ENCODE results near the gene NSRP1. TPM values are rescaled to one million over a fixed set of nuclear protein-coding genes. Genes with fewer than 3 reads are reported as not detected.

Gene NSRP1
- total RNA-seq, 2 donors from 2014 or later, result 28.5 to 35.6 TPM

GRCh38 chr17:30160419-30161172 is 44.0 kb downstream of the NSRP1 start:
- 90 to 100% methylated on average over 2 to 3 of the region's 3 CpGs for WGBS, 2 experiments (ENCODE audit: insufficient coverage in 1 of 2, insufficient read length in 1 of 2)
- Mint-ChIP-seq H3K27ac (no peak overlapping the region), H3K4me1 (no peaks in the 10 kb centered on the region), H3K27me3 (ENCODE audit: insufficient read depth) (no peaks in the 10 kb centered on the region), H3K36me3 (ENCODE audit: low read depth) (peaks cover 64% of the 10 kb centered on the region), H3K9me3 (peaks cover 23% of the 10 kb centered on the region), H3K4me3 (no peak overlapping the region)
- Histone ChIP-seq H3K9me3 (ENCODE audit: control insufficient read depth, low read length) (peaks cover 35% of the 10 kb centered on the region), H3K27me3 (ENCODE audit: control insufficient read depth, insufficient read depth, low read length, poor library complexity, severe bottlenecking) (no peaks in the 10 kb centered on the region), H3K9ac (ENCODE audit: extremely low read depth, low read length, poor library complexity, severe bottlenecking) (no peak overlapping the region), H3K4me3 (ENCODE audit: low read length) (no peak overlapping the region), H3K36me3 (ENCODE audit: control insufficient read depth, insufficient read depth, low read length) (peaks cover 72% of the 10 kb centered on the region), H3K27ac (ENCODE audit: low read depth, low read length) (no peak overlapping the region), H3K4me1 (ENCODE audit: control insufficient read depth, insufficient read depth, low read length) (no peaks in the 10 kb centered on the region)
- TF ChIP-seq CTCF (conservative IDR thresholded peaks at IDR 0.05), result no peak
- no peak for DNase-seq

DNA sequence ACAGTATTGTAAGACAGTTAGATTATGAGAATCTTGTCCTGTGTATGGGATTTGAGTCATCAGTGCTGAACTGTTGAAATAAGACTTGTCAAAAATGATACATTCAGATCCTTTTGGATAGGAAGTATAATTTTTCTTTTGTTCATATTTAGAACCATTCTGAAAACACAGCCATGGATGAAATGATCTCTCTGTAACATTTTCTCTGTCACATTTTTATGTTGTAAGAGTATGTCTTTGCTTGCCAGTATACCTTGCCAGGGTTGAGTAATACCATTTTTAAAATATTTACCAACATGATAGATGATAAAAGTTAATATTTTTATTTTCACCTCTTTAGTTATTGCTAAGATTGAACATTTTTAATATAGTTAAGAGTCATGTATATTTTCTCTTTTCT is 45.0 kb downstream of the NSRP1 start:
- Mint-ChIP-seq H3K27ac (no peak overlapping the region), H3K36me3 (ENCODE audit: low read depth) (peaks cover 64% of the 10 kb centered on the region), H3K27me3 (ENCODE audit: insufficient read depth) (no peaks in the 10 kb centered on the region), H3K4me1 (no peaks in the 10 kb centered on the region), H3K9me3 (peaks cover 23% of the 10 kb centered on the region), H3K4me3 (no peak overlapping the region)
- Histone ChIP-seq H3K27me3 (ENCODE audit: control insufficient read depth, insufficient read depth, low read length, poor library complexity, severe bottlenecking) (no peaks in the 10 kb centered on the region), H3K4me3 (ENCODE audit: low read length) (no peak overlapping the region), H3K9me3 (ENCODE audit: control insufficient read depth, low read length) (peaks cover 35% of the 10 kb centered on the region), H3K36me3 (ENCODE audit: control insufficient read depth, insufficient read depth, low read length) (peaks cover 74% of the 10 kb centered on the region), H3K27ac (ENCODE audit: low read depth, low read length) (no peak overlapping the region), H3K9ac (ENCODE audit: extremely low read depth, low read length, poor library complexity, severe bottlenecking) (no peak overlapping the region), H3K4me1 (ENCODE audit: control insufficient read depth, insufficient read depth, low read length) (no peaks in the 10 kb centered on the region)
- TF ChIP-seq CTCF (conservative IDR thresholded peaks at IDR 0.05), result no peak
- no peak for DNase-seq

- Mint-ChIP-seq H3K27me3 (ENCODE audit: insufficient read depth) (no peaks in the 10 kb centered on the region), H3K4me3 (no peak overlapping the region), H3K4me1 (peaks cover 3% of the 10 kb centered on the region), H3K36me3 (ENCODE audit: low read depth) (peaks cover 45% of the 10 kb centered on the region), H3K9me3 (peaks cover 10% of the 10 kb centered on the region), H3K27ac (no peak overlapping the region)
- H3K4me1 ChIP-seq (ENCODE audit: control insufficient read depth, insufficient read depth, low read length), result peaks cover 3% of the 10 kb centered on the region
- no peaks in the 10 kb centered on the region for H3K27me3 ChIP-seq (ENCODE audit: control insufficient read depth, insufficient read depth, low read length, poor library complexity, severe bottlenecking)
- H3K4me3 ChIP-seq (ENCODE audit: low read length), result no peak overlapping the region
- TF ChIP-seq CTCF (conservative IDR thresholded peaks at IDR 0.05), result no peak
- peaks cover 53% of the 10 kb centered on the region for H3K36me3 ChIP-seq (ENCODE audit: control insufficient read depth, insufficient read depth, low read length)
- no peak overlapping the region for H3K9ac ChIP-seq (ENCODE audit: extremely low read depth, low read length, poor library complexity, severe bottlenecking)
- no peak overlapping the region for H3K27ac ChIP-seq (ENCODE audit: low read depth, low read length)
- H3K9me3 ChIP-seq (ENCODE audit: control insufficient read depth, low read length), result peaks cover 13% of the 10 kb centered on the region
- WGBS, 2 experiments (ENCODE audit: insufficient coverage in 1 of 2, insufficient read length in 1 of 2), result 92 to 100% methylated on average over 4 of the region's 4 CpGs
- DNase-seq, result no peak
Measured at GRCh38 chr17:30164531-30164930, 47.9 kb downstream of the NSRP1 start.

All from endodermal cell (in vitro differentiated cells).